ENCODE results near the gene RBM47. TPM values are rescaled to one million over a fixed set of nuclear protein-coding genes. Genes with fewer than 3 reads are reported as not detected.

RBM47 gene
- total and polyA plus RNA-seq, 2 donors (not counting 1 experiment from before 2014, with no cell fraction given), result 5.6 to 12.9 TPM

- H2AFZ ChIP-seq (ENCODE audit: insufficient read depth, low read depth, low read length, poor library complexity, severe bottlenecking), result peak overlapping the region; percentile 7
- H3K36me3 ChIP-seq (replicated peaks in 1 of 2; ENCODE audit: control extremely low read depth in 1 of 2, control insufficient read depth in 1 of 2, extremely low read depth in 1 of 2, insufficient read depth in 2 of 2, low read length in 1 of 2), result no peaks in the 10 kb centered on the region
- 92% methylated on average over 2 of the region's 2 CpGs for WGBS (ENCODE audit: insufficient coverage)
- H3K4me3 Mint-ChIP-seq, result peak overlapping the region; percentile 82
- CTCF ChIA-PET, result interaction anchor here (0.9 to 1.1 kb wide), 3 partner anchors 21 to 198 kb away, joined by 3 read pairs; no protein-coding TSS in a partner anchor
- POLR2A ChIA-PET, result interaction anchor here (0.6 kb wide), 1 partner anchor 57 kb away, joined by 5 read pairs; no protein-coding TSS in a partner anchor
- peaks cover 2% of the 10 kb centered on the region for H3K9me3 Mint-ChIP-seq (ENCODE audit: insufficient read depth)
- DNase-seq (no peak), ATAC-seq (ENCODE audit: low read depth) (no peak)
- no peaks in the 10 kb centered on the region for H4K20me1 ChIP-seq (ENCODE audit: control insufficient read depth, insufficient read depth, low read length, poor library complexity, severe bottlenecking)
- peak overlapping the region; percentile 42 for H3K9ac ChIP-seq (ENCODE audit: low read length)
- H3K79me2 ChIP-seq (ENCODE audit: control insufficient read depth, insufficient read depth, low read length), result no peaks in the 10 kb centered on the region
- H3K27me3 Mint-ChIP-seq, result no peaks in the 10 kb centered on the region
- no peak for TF ChIP-seq CTCF (IDR thresholded peaks at IDR 0.05)
- no peak for TF ChIP-seq EZH2 (IDR thresholded peaks at IDR 0.05; ENCODE audit: borderline replicate concordance, insufficient read depth, low read depth, low read length, poor library complexity, severe bottlenecking)
- peak overlapping the region; percentile 68 for H3K4me2 ChIP-seq (replicated peaks; ENCODE audit: low read depth, low read length, poor library complexity, severe bottlenecking)
- peaks cover 25 to 36% of the 10 kb centered on the region in 2 donors for H3K4me1 ChIP-seq (ENCODE audit: control insufficient read depth in 2 of 2, insufficient read depth in 2 of 2, low read length in 2 of 2)
- H3K27ac Mint-ChIP-seq, result peak overlapping the region; percentile 61
- peak overlapping the region in 3 of 5 experiments; percentile 18 to 56 (median 43) for H3K4me3 ChIP-seq (ENCODE audit: control extremely low read depth in 1 of 5, extremely low read depth in 1 of 5, insufficient read depth in 1 of 5, low read depth in 2 of 5, low read length in 4 of 5)
- peak overlapping the region; percentile 37 to 66 for H3K27ac ChIP-seq (ENCODE audit: low read length in 2 of 2)
- peaks cover 43% of the 10 kb centered on the region for H3K4me1 Mint-ChIP-seq
- no peaks in the 10 kb centered on the region for H3K27me3 ChIP-seq (replicated peaks in 1 of 4; ENCODE audit: control extremely low read depth in 1 of 4, control insufficient read depth in 3 of 4, insufficient read depth in 4 of 4, low read length in 3 of 4)
- no peaks in the 10 kb centered on the region for H3K9me3 ChIP-seq (ENCODE audit: control extremely low read depth in 1 of 3, control insufficient read depth in 2 of 3, insufficient read depth in 1 of 3, low read length in 2 of 3)
- intact Hi-C loops (cut with micrococcal nuclease), result loop anchor here (1.0 to 10.0 kb wide), 3 partner anchors 20 to 60 kb away; no protein-coding TSS in a partner anchor
Measured at GRCh38 chr4:40515037-40515397, 114.6 kb downstream of the RBM47 start.

GRCh38 chr4:40514497-40514951 lies 115.1 kb downstream of the RBM47 start:
- Histone ChIP-seq H3K4me3 (ENCODE audit: control extremely low read depth in 1 of 5, extremely low read depth in 1 of 5, insufficient read depth in 1 of 5, low read depth in 2 of 5, low read length in 4 of 5) (peak overlapping the region in 2 of 5 experiments; percentile 43 to 56), H2AFZ (ENCODE audit: insufficient read depth, low read depth, low read length, poor library complexity, severe bottlenecking) (peak overlapping the region; percentile 18), H3K27ac (ENCODE audit: low read length in 2 of 2) (peak overlapping the region in 1 of 2 donors; percentile 66), H3K9me3 (ENCODE audit: control extremely low read depth in 1 of 3, control insufficient read depth in 2 of 3, insufficient read depth in 1 of 3, low read length in 2 of 3) (no peaks in the 10 kb centered on the region), H3K4me1 (ENCODE audit: control insufficient read depth in 2 of 2, insufficient read depth in 2 of 2, low read length in 2 of 2) (peaks cover 25 to 36% of the 10 kb centered on the region in 2 donors), H3K79me2 (ENCODE audit: control insufficient read depth, insufficient read depth, low read length) (no peaks in the 10 kb centered on the region), H4K20me1 (ENCODE audit: control insufficient read depth, insufficient read depth, low read length, poor library complexity, severe bottlenecking) (no peaks in the 10 kb centered on the region), H3K27me3 (replicated peaks in 1 of 4; ENCODE audit: control extremely low read depth in 1 of 4, control insufficient read depth in 3 of 4, insufficient read depth in 4 of 4, low read length in 3 of 4) (no peaks in the 10 kb centered on the region), H3K4me2 (replicated peaks; ENCODE audit: low read depth, low read length, poor library complexity, severe bottlenecking) (peak overlapping the region; percentile 68), H3K9ac (ENCODE audit: low read length) (peak overlapping the region; percentile 42), H3K36me3 (replicated peaks in 1 of 2; ENCODE audit: control extremely low read depth in 1 of 2, control insufficient read depth in 1 of 2, extremely low read depth in 1 of 2, insufficient read depth in 2 of 2, low read length in 1 of 2) (no peaks in the 10 kb centered on the region)
- peak; percentile 37 for DNase-seq
- 90% methylated on average over 4 of the region's 11 CpGs for WGBS (ENCODE audit: insufficient coverage)
- H3K4me1 Mint-ChIP-seq, result peaks cover 43% of the 10 kb centered on the region
- no peak for TF ChIP-seq EZH2 (IDR thresholded peaks at IDR 0.05; ENCODE audit: borderline replicate concordance, insufficient read depth, low read depth, low read length, poor library complexity, severe bottlenecking)
- peak overlapping the region; percentile 82 for H3K4me3 Mint-ChIP-seq
- ChIA-PET POLR2A (no interaction called here), CTCF (interaction anchor here (1.1 kb wide), 1 partner anchor 197 kb away, joined by 3 read pairs; no protein-coding TSS in a partner anchor)
- peak overlapping the region; percentile 61 for H3K27ac Mint-ChIP-seq
- ATAC-seq (ENCODE audit: low read depth), result no peak
- peaks cover 2% of the 10 kb centered on the region for H3K9me3 Mint-ChIP-seq (ENCODE audit: insufficient read depth)
- H3K27me3 Mint-ChIP-seq, result no peaks in the 10 kb centered on the region
- intact Hi-C loops (cut with micrococcal nuclease), result loop anchor here (2.0 to 10.0 kb wide), 2 partner anchors 36 to 60 kb away; no protein-coding TSS in a partner anchor

All from B cell (primary cell).